HepG2 (cell line): Measurements from ENCODE around the gene RAPGEF2. TPM values are rescaled to one million over a fixed set of nuclear protein-coding genes. Genes with fewer than 3 reads are reported as not detected.

ENCODE experiments used
- ATAC-seq: fragments of 200-7000 bp; cut with Tn5 transposase; 3 replicates; pipeline ENCODE4 v1.9.1; 2020; ENCODE audit warnings: mild to moderate bottlenecking, moderate library complexity
- BruUV-seq: library from RNA; stranded (reverse); fragments of 400-500 nt; replicated peaks from 2 replicates; lab custom pipeline; 2021; lab: Mats Ljungman, UMichigan
- CTCF ChIA-PET: fragments of 300-600 bp; formaldehyde crosslinking; extraction: SDS; loops from one replicate; lab custom pipeline; 2021; ENCODE audit warnings: low total read pairs, inconsistent platforms, low intra/inter-chr PET ratio; lab: Yijun Ruan, JAX
- POLR2A ChIA-PET: fragments of 350-600 bp; sonication (Branson Sonifier 250); formaldehyde crosslinking; loops from one replicate; lab custom pipeline; 2020; ENCODE audit warnings: antibody characterized with exemption, inconsistent platforms; lab: Yijun Ruan, JAX
- DNase-seq: peaks from one replicate; pipeline ENCODE4 v3.0.0-alpha.2; 2015; ENCODE audit warnings: low spot score
- FAIRE-seq: peaks from 3 replicates; lab custom pipeline; 2011; peaks lifted over from hg19 to GRCh38; lab: Jason Lieb, UNC
- H2AFZ ChIP-seq: one replicate; pipeline ENCODE4 v1.6.1; 2011; ENCODE audit warnings: low read length, inconsistent platforms
- H3K27ac ChIP-seq: fragments of 300-600 bp; 3 replicates; pipeline ENCODE4 v1.8.0; 2011; ENCODE audit warnings: mixed run types, mild to moderate bottlenecking, mixed read lengths, low read length, inconsistent platforms; ENCODE audit not compliant: insufficient read depth; ENCODE audit errors: extremely low read length
- H3K27me3 ChIP-seq, 2 experiments: fragments of 200-600 bp in 1 of 2; 2 replicates in 1 of 2; 3 replicates in 1 of 2; pipeline versions ENCODE4 v1.6.0 to v1.8.0; 2011; ENCODE audit warnings: low read length in 2 of 2, mild to moderate bottlenecking in 2 of 2, moderate library complexity in 2 of 2, inconsistent platforms in 1 of 2; ENCODE audit not compliant: insufficient read depth in 2 of 2, control insufficient read depth in 1 of 2
- H3K36me3 ChIP-seq, 2 experiments: fragments of 200-600 bp in 1 of 2; replicated peaks in 1 of 2; 2 replicates in 1 of 2; 3 replicates in 1 of 2; pipeline versions ENCODE4 v1.5.1 to v1.8.0; 2011; ENCODE audit warnings: low read length in 2 of 2, inconsistent platforms in 1 of 2; ENCODE audit not compliant: insufficient read depth in 2 of 2, control insufficient read depth in 1 of 2
- H3K4me1 ChIP-seq: 2 replicates; pipeline ENCODE4 v1.5.1; 2012; ENCODE audit warnings: low read length, inconsistent platforms; ENCODE audit not compliant: insufficient read depth
- H3K4me2 ChIP-seq: 2 replicates; pipeline ENCODE4 v1.6.0; 2011; ENCODE audit warnings: low read depth, low read length, inconsistent platforms
- H3K4me3 ChIP-seq, 3 experiments: fragments of 200-600 bp in 1 of 3; sonication (generic), shearing (Covaris generic) in 1 of 3; replicated peaks in 1 of 3; 2 replicates each; pipeline ENCODE4 v1.5.1; 2011 to 2016; ENCODE audit warnings: low read length in 3 of 3, inconsistent platforms in 2 of 3, low read depth in 2 of 3, mild to moderate bottlenecking in 2 of 3, control low read depth in 1 of 3, mixed read lengths in 1 of 3; ENCODE audit not compliant: insufficient read depth in 1 of 3
- H3K79me2 ChIP-seq: one replicate; pipeline ENCODE4 v1.6.1; 2011; ENCODE audit warnings: low read length, inconsistent platforms; ENCODE audit not compliant: insufficient read depth
- H3K9ac ChIP-seq: 2 replicates; pipeline ENCODE4 v1.6.0; 2011; ENCODE audit warnings: mild to moderate bottlenecking, low read depth, low read length, inconsistent platforms; ENCODE audit not compliant: insufficient read depth
- H3K9me3 ChIP-seq: 2 replicates; pipeline ENCODE4 v1.5.1; 2012; ENCODE audit warnings: mild to moderate bottlenecking, low read length
- H4K20me1 ChIP-seq: 2 replicates; pipeline ENCODE4 v1.6.0; 2011; ENCODE audit warnings: inconsistent platforms, mild to moderate bottlenecking, low read length, moderate library complexity; ENCODE audit not compliant: insufficient read depth
- ADNP ChIP-seq: sonication (generic); formaldehyde crosslinking; IDR thresholded peaks from 2 replicates; pipeline ENCODE4 v1.4.0; 2020; ENCODE audit warnings: missing genetic modification reagents
- AGO1 ChIP-seq: fragments of 200-400 bp; formaldehyde crosslinking; IDR thresholded peaks from 2 replicates; pipeline ENCODE4 v1.6.1; 2017; ENCODE audit warnings: mild to moderate bottlenecking, low read depth, low read length, moderate library complexity; ENCODE audit not compliant: poor library complexity, severe bottlenecking
- CSRNP1 ChIP-seq: sonication (generic); formaldehyde crosslinking; IDR thresholded peaks from 2 replicates; pipeline ENCODE4 v1.8.1; 2023; ENCODE audit warnings: mild to moderate bottlenecking, missing genetic modification reagents
- CTCF ChIP-seq: sonication (generic); formaldehyde crosslinking; IDR thresholded peaks from 2 replicates; pipeline ENCODE4 v1.5.0; 2020; ENCODE audit warnings: mild to moderate bottlenecking, missing genetic modification reagents, moderate library complexity
- KDM1A ChIP-seq: IDR thresholded peaks from 2 replicates; pipeline ENCODE4 v1.6.1; 2016; ENCODE audit warnings: missing compliant biosample characterization
- MAFF ChIP-seq: IDR thresholded peaks from 2 replicates; pipeline ENCODE4 v1.6.1; 2011; ENCODE audit warnings: low read depth, low read length, improper control_type of control experiment
- MAFG ChIP-seq: sonication (generic); formaldehyde crosslinking; IDR thresholded peaks from 2 replicates; pipeline ENCODE4 v1.5.1; 2020; ENCODE audit warnings: mild to moderate bottlenecking, missing genetic modification reagents
- MAFK ChIP-seq, 2 experiments: IDR thresholded peaks in 1 of 2; conservative IDR thresholded peaks in 1 of 2; 2 replicates each; pipeline ENCODE4 v1.6.1; 2011; ENCODE audit warnings: improper control_type of control experiment in 2 of 2, low read length in 2 of 2
- MBNL3 ChIP-seq: fragments of 250-450 bp; sonication (Bioruptor Pico); conservative IDR thresholded peaks from 2 replicates; pipeline ENCODE4 v1.8.0; 2022; ENCODE audit warnings: mild to moderate bottlenecking, inconsistent platforms
- MTA1 ChIP-seq: sonication (generic); formaldehyde crosslinking; IDR thresholded peaks from 2 replicates; pipeline ENCODE4 v1.4.0; 2020; ENCODE audit warnings: missing genetic modification reagents, mild to moderate bottlenecking, borderline replicate concordance
- NFE2L1 ChIP-seq: sonication (generic); formaldehyde crosslinking; IDR thresholded peaks from 2 replicates; pipeline ENCODE4 v1.4.0; 2020; ENCODE audit warnings: missing genetic modification reagents, mild to moderate bottlenecking, borderline replicate concordance
- PHF20 ChIP-seq: sonication (generic); formaldehyde crosslinking; IDR thresholded peaks from 2 replicates; pipeline ENCODE4 v1.5.0; 2020; ENCODE audit warnings: mild to moderate bottlenecking, missing genetic modification reagents
- POLR2AphosphoS2 ChIP-seq: IDR thresholded peaks from 2 replicates; pipeline ENCODE4 v1.6.1; 2011; ENCODE audit warnings: low read depth, low read length, improper control_type of control experiment
- PPARG ChIP-seq: conservative IDR thresholded peaks from 2 replicates; pipeline ENCODE4 v1.6.1; 2016; ENCODE audit warnings: missing biosample characterization, missing genetic modification reagents
- REPIN1 ChIP-seq: sonication (generic); formaldehyde crosslinking; IDR thresholded peaks from 2 replicates; pipeline ENCODE4 v1.8.0; 2022; ENCODE audit warnings: missing genetic modification reagents, low read depth, mild to moderate bottlenecking, borderline replicate concordance
- SOX6 ChIP-seq, 2 experiments: fragments of 450-650 bp in 1 of 2; sonication (generic) in 1 of 2; formaldehyde crosslinking in 1 of 2; IDR thresholded peaks; 2 replicates each; pipeline versions ENCODE4 v1.4.0 to v1.6.1; 2017 to 2020; ENCODE audit warnings: antibody characterized with exemption in 1 of 2, mild to moderate bottlenecking in 1 of 2, missing genetic modification reagents in 1 of 2
- SPEN ChIP-seq: sonication (generic); formaldehyde crosslinking; IDR thresholded peaks from 2 replicates; pipeline ENCODE4 v1.5.1; 2020; ENCODE audit warnings: low read depth, mild to moderate bottlenecking, missing genetic modification reagents
- ZFP62 ChIP-seq: sonication (generic); formaldehyde crosslinking; IDR thresholded peaks from 2 replicates; pipeline ENCODE4 v1.4.0; 2020; ENCODE audit warnings: missing genetic modification reagents
- ZIK1 ChIP-seq: sonication (generic); formaldehyde crosslinking; IDR thresholded peaks from 2 replicates; pipeline ENCODE4 v1.5.0; 2020; ENCODE audit warnings: mild to moderate bottlenecking, low read depth, missing genetic modification reagents, borderline replicate concordance
- ZNF44 ChIP-seq: sonication (generic); formaldehyde crosslinking; IDR thresholded peaks from 2 replicates; pipeline ENCODE4 v1.5.1; 2020; ENCODE audit warnings: mild to moderate bottlenecking, missing genetic modification reagents
- ZNF740 ChIP-seq: sonication (generic); formaldehyde crosslinking; IDR thresholded peaks from 2 replicates; pipeline ENCODE4 v1.4.0; 2020; ENCODE audit warnings: missing genetic modification reagents
- ZNF746 ChIP-seq: sonication (generic); formaldehyde crosslinking; IDR thresholded peaks from 2 replicates; pipeline ENCODE4 v1.8.0; 2022; ENCODE audit warnings: mild to moderate bottlenecking, missing genetic modification reagents
- WGBS: methylation state at CpG from one replicate; pipeline ENCODE4 v1.1.6; 2017; ENCODE audit warnings: low lambda C conversion rate; 5-methylcytosine and 5-hydroxymethylcytosine counted together
- in situ Hi-C: cut with HindIII; loops from 2 replicates; pipeline ENCODE4 v1.10.0; 2017; ENCODE audit warnings: low pct_unique_long_range_greater_than_20kb; ENCODE audit not compliant: extremely low pct_ligation_motif_present
- intact Hi-C: fragments of 100-400 bp; cut with micrococcal nuclease; formaldehyde crosslinking; loops from one replicate; pipeline ENCODE4 v1.10.0; 2022; ENCODE audit not compliant: unreplicated experiment
- polyA plus RNA-seq, 8 experiments: library from polyadenylated mRNA; depleted of rRNA in 3 of 8; stranded (reverse) in 7 of 8; unstranded in 1 of 8; fragments of >200 nt; fragmentation: Illumina TruSeq in 4 of 8; extraction: Trizol in 4 of 8; gene quantifications; 2 replicates each; pipeline versions ENCODE4 v1.2.1 to v1.2.3, GENCODE V29; 2011 to 2016; ENCODE audit warnings: low read depth in 4 of 8, missing spikeins in 1 of 8, mixed read lengths in 1 of 8; ENCODE audit not compliant: insufficient read depth in 1 of 8
- total RNA-seq, 5 experiments: library from RNA; depleted of rRNA; stranded (reverse); fragments of >200 nt; fragmentation: Illumina TruSeq; extraction: Trizol; gene quantifications; 2 replicates each; pipeline ENCODE4 v1.2.3, GENCODE V29; 2016; ENCODE audit warnings: low read depth in 1 of 5

Gene RAPGEF2
- total and polyA plus RNA-seq, 2 of the 13 experiments (the other 11 are each of a cell fraction or from before 2014, with no cell fraction given) = 19.2 to 23.0 TPM

- H3K27ac ChIP-seq = no peak overlapping the region
- no peaks in the 10 kb centered on the region for H3K79me2 ChIP-seq
- intact Hi-C loops (no loop called here), in situ Hi-C loops (no loop called here)
- no peaks in the 10 kb centered on the region for H3K36me3 ChIP-seq
- no peaks in the 10 kb centered on the region for H4K20me1 ChIP-seq
- peak; percentile 53; the same call in 2 of the 3 replicates for ATAC-seq
- no peak for DNase-seq
- POLR2A ChIA-PET = no interaction called here
- WGBS = 93% methylated on average over 4 of the region's 4 CpGs
- CTCF ChIA-PET = no interaction called here
- no peak for FAIRE-seq
- H3K4me1 ChIP-seq = peaks cover 7% of the 10 kb centered on the region; the same call in 1 of the 2 replicates
- H3K9me3 ChIP-seq = no peaks in the 10 kb centered on the region
- no peak overlapping the region for H3K4me2 ChIP-seq
- no peak overlapping the region for H2AFZ ChIP-seq
- H3K4me3 ChIP-seq = no peak overlapping the region
- H3K27me3 ChIP-seq = no peaks in the 10 kb centered on the region
- no peak overlapping the region for H3K9ac ChIP-seq
- no TSS peak for BruUV-seq
- TF ChIP-seq ADNP (CRISPR knock-in tag) = no peak
- no peak for TF ChIP-seq ZNF44
- TF ChIP-seq ZFP62 = no peak
- no peak for TF ChIP-seq CSRNP1
- no peak for TF ChIP-seq ZIK1 (CRISPR knock-in tag)
- no peak for TF ChIP-seq MAFG
- TF ChIP-seq REPIN1 = no peak
- TF ChIP-seq POLR2AphosphoS2 = no peak
- peak in 1 of 2 experiments; percentile 15; a peak in 2 of 4 replicates for TF ChIP-seq MAFK (conservative IDR thresholded peaks at IDR 0.05 in 1 of 2, IDR thresholded peaks at IDR 0.05 in 1 of 2; ENCODE audit: low read length in 2 of 2)
- TF ChIP-seq ZNF740 = no peak
- TF ChIP-seq SOX6 (IDR thresholded peaks at IDR 0.05) = no peak
- TF ChIP-seq SOX6 (CRISPR knock-in tag; IDR thresholded peaks at IDR 0.05) = no peak
- no peak for TF ChIP-seq PPARG (CRISPR knock-in tag)
- no peak for TF ChIP-seq ZNF746 (CRISPR knock-in tag)
- no peak for TF ChIP-seq AGO1
- no peak for TF ChIP-seq MBNL3 (CRISPR knock-in tag)
- TF ChIP-seq CTCF (CRISPR knock-in tag) = peak; percentile 23; the same call in 1 of the 2 replicates
- TF ChIP-seq KDM1A = no peak
- no peak for TF ChIP-seq NFE2L1
- TF ChIP-seq SPEN (CRISPR knock-in tag) = no peak
- TF ChIP-seq PHF20 = no peak
- no peak for TF ChIP-seq MTA1 (CRISPR knock-in tag)
- TF ChIP-seq MAFF = peak; percentile 11; the same call in 1 of the 2 replicates
Measured at GRCh38 chr4:159292137-159292896, 189.4 kb downstream of the RAPGEF2 start.
